NCI-H510A treated with DMSO at 0.1 percent for 48 hours (cell line): ENCODE data around the gene SPAG4.

Experiments used
- DNase-seq: peaks from one replicate; lab custom pipeline; 2025; lab: John Stamatoyannopoulos, UW

Gene SPAG4

GRCh38 chr20:35620818-35621559 is 5.4 kb downstream of the SPAG4 start:
- DNase-seq = no peak

GRCh38 chr20:35621560-35621946 is 5.9 kb downstream of the SPAG4 start:
- no peak for DNase-seq

GRCh38 chr20:35625584-35626385 is 10.2 kb downstream of the SPAG4 start:
- no peak for DNase-seq

- DNase-seq = no peak
Observed at GRCh38 chr20:35626386-35627001, 10.9 kb downstream of the SPAG4 start.

GRCh38 chr20:35627121-35627520 is 11.5 kb downstream of the SPAG4 start:
- no peak for DNase-seq

GRCh38 chr20:35629427-35630145 is 14.0 kb downstream of the SPAG4 start:
- DNase-seq = no peak

GRCh38 chr20:35630636-35631035 is 15.0 kb downstream of the SPAG4 start:
- DNase-seq = no peak

- no peak for DNase-seq
Observed at GRCh38 chr20:35632539-35633115, 17.0 kb downstream of the SPAG4 start.

GRCh38 chr20:35635652-35636051 is 20.0 kb downstream of the SPAG4 start:
- DNase-seq = no peak

GRCh38 chr20:35636095-35636494 is 20.5 kb downstream of the SPAG4 start:
- no peak for DNase-seq

GRCh38 chr20:35637276-35637675 is 21.6 kb downstream of the SPAG4 start:
- DNase-seq = no peak

- DNase-seq = no peak
Observed at GRCh38 chr20:35638751-35639150, 23.1 kb downstream of the SPAG4 start.

- DNase-seq = no peak
Observed at GRCh38 chr20:35640724-35641123, 25.1 kb downstream of the SPAG4 start.

GRCh38 chr20:35641743-35642142 is 26.1 kb downstream of the SPAG4 start:
- DNase-seq = no peak

- DNase-seq = no peak
Observed at GRCh38 chr20:35643045-35643444, 27.4 kb downstream of the SPAG4 start.

- no peak for DNase-seq
Observed at GRCh38 chr20:35644806-35645205, 29.2 kb downstream of the SPAG4 start.

- no peak for DNase-seq
Observed at GRCh38 chr20:35648836-35649235, 33.2 kb downstream of the SPAG4 start.

- no peak for DNase-seq
Observed at GRCh38 chr20:35650632-35651031, 35.0 kb downstream of the SPAG4 start.

GRCh38 chr20:35651958-35652357 is 36.3 kb downstream of the SPAG4 start:
- no peak for DNase-seq

GRCh38 chr20:35652641-35653429 is 37.2 kb downstream of the SPAG4 start:
- DNase-seq = no peak

GRCh38 chr20:35653430-35653734 is 37.8 kb downstream of the SPAG4 start:
- no peak for DNase-seq
